Measurements from ENCODE around the gene ZAR1. TPM values are rescaled to one million over a fixed set of nuclear protein-coding genes. Genes with fewer than 3 reads are reported as not detected.

ZAR1 gene
- polyA plus RNA-seq, 1 donor (not counting 4 experiments of a cell fraction or from before 2014, with no cell fraction given), result not detected

DNA sequence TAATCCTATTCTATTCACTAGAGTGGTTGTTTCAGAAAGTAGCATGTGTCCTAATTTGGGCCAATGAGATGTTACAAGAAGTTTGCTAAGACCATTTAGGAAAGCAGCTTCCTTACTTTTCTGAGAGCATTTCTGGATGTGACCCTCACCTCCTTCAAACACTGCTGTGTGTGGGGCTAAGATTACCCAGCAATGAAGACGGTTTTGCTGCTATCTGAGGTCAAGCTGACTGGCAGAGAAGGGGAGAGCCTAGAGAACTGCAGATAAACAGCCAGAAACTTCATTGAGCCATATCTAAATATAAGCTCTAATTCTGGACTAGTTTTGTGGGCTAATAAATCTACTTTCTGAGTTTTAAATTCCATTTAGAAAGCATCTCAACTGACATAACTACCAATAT is 36.4 kb downstream of the ZAR1 start:
- Histone ChIP-seq H3K4me3 (ENCODE audit: control insufficient read depth in 2 of 3, extremely low read depth in 1 of 3, insufficient read depth in 2 of 3, low read depth in 1 of 3, low read length in 3 of 3) (no peak overlapping the region), H3K9me3 (ENCODE audit: control insufficient read depth, low read depth, low read length) (no peaks in the 10 kb centered on the region), H3K27ac (ENCODE audit: control insufficient read depth, insufficient read depth, low read length) (no peak overlapping the region), H3K9ac (ENCODE audit: control insufficient read depth, extremely low read depth, insufficient read depth, low read length) (no peak overlapping the region), H3K36me3 (ENCODE audit: control insufficient read depth in 2 of 2, extremely low read depth in 1 of 2, insufficient read depth in 2 of 2, low read length in 2 of 2) (peaks cover 18 to 30% of the 10 kb centered on the region in 2 experiments), H3K27me3 (ENCODE audit: control insufficient read depth, extremely low read depth, insufficient read depth, low read length) (no peaks in the 10 kb centered on the region), H3K79me2 (ENCODE audit: control insufficient read depth, insufficient read depth, low read length) (no peaks in the 10 kb centered on the region), H2AFZ (ENCODE audit: control insufficient read depth, low read length) (no peak overlapping the region), H3K4me1 (ENCODE audit: control insufficient read depth, extremely low read depth, insufficient read depth, low read length) (no peaks in the 10 kb centered on the region), H3K4me2 (ENCODE audit: control insufficient read depth, extremely low read depth, insufficient read depth, low read depth, low read length) (no peak overlapping the region), H3K9me1 (ENCODE audit: control insufficient read depth, extremely low read depth, insufficient read depth, low read length) (peaks cover 3% of the 10 kb centered on the region), H4K20me1 (ENCODE audit: control insufficient read depth, extremely low read depth, insufficient read depth, low read length) (peaks cover 3% of the 10 kb centered on the region)
- no peak for TF ChIP-seq EZH2 (IDR thresholded peaks at IDR 0.05; ENCODE audit: low read length)
- TF ChIP-seq, protein P1, sequence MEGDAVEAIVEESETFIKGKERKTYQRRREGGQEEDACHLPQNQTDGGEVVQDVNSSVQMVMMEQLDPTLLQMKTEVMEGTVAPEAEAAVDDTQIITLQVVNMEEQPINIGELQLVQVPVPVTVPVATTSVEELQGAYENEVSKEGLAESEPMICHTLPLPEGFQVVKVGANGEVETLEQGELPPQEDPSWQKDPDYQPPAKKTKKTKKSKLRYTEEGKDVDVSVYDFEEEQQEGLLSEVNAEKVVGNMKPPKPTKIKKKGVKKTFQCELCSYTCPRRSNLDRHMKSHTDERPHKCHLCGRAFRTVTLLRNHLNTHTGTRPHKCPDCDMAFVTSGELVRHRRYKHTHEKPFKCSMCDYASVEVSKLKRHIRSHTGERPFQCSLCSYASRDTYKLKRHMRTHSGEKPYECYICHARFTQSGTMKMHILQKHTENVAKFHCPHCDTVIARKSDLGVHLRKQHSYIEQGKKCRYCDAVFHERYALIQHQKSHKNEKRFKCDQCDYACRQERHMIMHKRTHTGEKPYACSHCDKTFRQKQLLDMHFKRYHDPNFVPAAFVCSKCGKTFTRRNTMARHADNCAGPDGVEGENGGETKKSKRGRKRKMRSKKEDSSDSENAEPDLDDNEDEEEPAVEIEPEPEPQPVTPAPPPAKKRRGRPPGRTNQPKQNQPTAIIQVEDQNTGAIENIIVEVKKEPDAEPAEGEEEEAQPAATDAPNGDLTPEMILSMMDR (optimal IDR thresholded peaks at IDR 0.05 in 1 of 3, IDR thresholded peaks at IDR 0.05 in 1 of 3, conservative IDR thresholded peaks at IDR 0.05 in 1 of 3; ENCODE audit: extremely low read depth in 1 of 3, insufficient read depth in 2 of 3, low read length in 3 of 3), result no peak
- FAIRE-seq (no peak), DNase-seq (ENCODE audit: low read depth, low spot score) (no peak)
- dilution Hi-C loops (cut with MboI; ENCODE audit: extremely low pct_ligation_motif_present, low sequenced_read_pairs), result no loop called here

DNA sequence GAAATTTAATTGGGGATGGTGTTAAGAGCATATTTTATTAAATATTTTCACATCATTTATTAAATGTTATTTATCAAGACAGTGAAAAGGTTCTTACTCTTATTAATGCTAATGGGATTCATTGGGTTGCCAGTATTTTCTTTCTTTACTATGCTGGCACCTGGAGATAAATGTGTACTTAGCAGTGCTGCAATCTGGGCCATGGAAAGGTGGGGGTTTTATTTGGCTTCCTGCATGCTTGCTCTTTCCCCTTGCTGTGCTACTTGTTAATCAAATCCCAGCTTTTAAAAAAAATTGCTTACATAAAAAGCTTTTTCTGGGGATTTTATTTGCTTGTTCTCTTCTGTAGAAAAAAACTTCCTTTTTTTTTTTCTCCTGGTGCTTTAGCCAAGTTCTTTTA is 48.3 kb downstream of the ZAR1 start:
- dilution Hi-C loops (cut with MboI; ENCODE audit: extremely low pct_ligation_motif_present, low sequenced_read_pairs), result no loop called here
- FAIRE-seq (no peak), DNase-seq (ENCODE audit: low read depth, low spot score) (no peak)
- H2AFZ ChIP-seq (ENCODE audit: control insufficient read depth, low read length), result no peak overlapping the region
- H3K27ac ChIP-seq (ENCODE audit: control insufficient read depth, insufficient read depth, low read length), result no peak overlapping the region
- H3K36me3 ChIP-seq (ENCODE audit: control insufficient read depth in 2 of 2, extremely low read depth in 1 of 2, insufficient read depth in 2 of 2, low read length in 2 of 2), result peaks cover 19 to 30% of the 10 kb centered on the region in 2 experiments
- H3K9me1 ChIP-seq (ENCODE audit: control insufficient read depth, extremely low read depth, insufficient read depth, low read length), result no peaks in the 10 kb centered on the region
- no peak overlapping the region for H3K9ac ChIP-seq (ENCODE audit: control insufficient read depth, extremely low read depth, insufficient read depth, low read length)
- H3K79me2 ChIP-seq (ENCODE audit: control insufficient read depth, insufficient read depth, low read length), result no peaks in the 10 kb centered on the region
- H3K4me2 ChIP-seq (ENCODE audit: control insufficient read depth, extremely low read depth, insufficient read depth, low read depth, low read length), result no peak overlapping the region
- H4K20me1 ChIP-seq (ENCODE audit: control insufficient read depth, extremely low read depth, insufficient read depth, low read length), result no peaks in the 10 kb centered on the region
- no peaks in the 10 kb centered on the region for H3K9me3 ChIP-seq (ENCODE audit: control insufficient read depth, low read depth, low read length)
- H3K4me1 ChIP-seq (ENCODE audit: control insufficient read depth, extremely low read depth, insufficient read depth, low read length), result no peaks in the 10 kb centered on the region
- no peak overlapping the region for H3K4me3 ChIP-seq (ENCODE audit: control insufficient read depth in 2 of 3, extremely low read depth in 1 of 3, insufficient read depth in 2 of 3, low read depth in 1 of 3, low read length in 3 of 3)
- TF ChIP-seq EZH2 (IDR thresholded peaks at IDR 0.05; ENCODE audit: low read length), result no peak
- TF ChIP-seq, protein P1 (optimal IDR thresholded peaks at IDR 0.05 in 1 of 3, IDR thresholded peaks at IDR 0.05 in 1 of 3, conservative IDR thresholded peaks at IDR 0.05 in 1 of 3; ENCODE audit: extremely low read depth in 1 of 3, insufficient read depth in 2 of 3, low read length in 3 of 3), result no peak
- no peaks in the 10 kb centered on the region for H3K27me3 ChIP-seq (ENCODE audit: control insufficient read depth, extremely low read depth, insufficient read depth, low read length)
